ENCODE measurements around the gene CSKMT.

The CSKMT gene

GRCh38 chr11:62621567-62622470 is 43.3 kb upstream of the CSKMT start, which contains the start of gene B3GAT3:
Gene B3GAT3, minus strand, starts transcription at chr11:62621986. Its CDS starts 39 bp downstream, at chr11:62621947.
- Histone ChIP-seq H2BK120ac (ENCODE audit: low read depth, low read length) (peak within 1 kb of the TSS; percentile 47), H3K9me3 (replicated peaks in 1 of 2; ENCODE audit: control insufficient read depth in 2 of 2, insufficient read depth in 1 of 2, low read depth in 1 of 2, low read length in 2 of 2) (no peaks in the 10 kb centered on the region), H3K27me3 (ENCODE audit: control insufficient read depth in 3 of 3, insufficient read depth in 3 of 3, low read depth in 1 of 3, low read length in 3 of 3) (no peaks in the 10 kb centered on the region), H2AK5ac (ENCODE audit: low read depth, low read length) (no peak within 1 kb of the TSS), H3K4ac (ENCODE audit: low read length) (no peak within 1 kb of the TSS), H3K4me2 (ENCODE audit: insufficient read depth, low read length, poor library complexity, severe bottlenecking) (peak within 1 kb of the TSS; percentile 74), H3K27ac (replicated peaks; ENCODE audit: low read length) (peak within 1 kb of the TSS; percentile 66), H2BK12ac (ENCODE audit: low read length) (no peak within 1 kb of the TSS), H4K91ac (ENCODE audit: low read depth, low read length, poor library complexity) (no peak within 1 kb of the TSS), H3K79me1 (ENCODE audit: low read depth, low read length) (peaks cover 2% of the 10 kb centered on the region), H3K36me3 (replicated peaks in 1 of 2; ENCODE audit: control insufficient read depth in 2 of 2, insufficient read depth in 2 of 2, low read length in 2 of 2) (peaks cover 22 to 51% of the 10 kb centered on the region in 2 donors), H3K23ac (ENCODE audit: low read depth, low read length, poor library complexity) (peak within 1 kb of the TSS; percentile 66), H4K8ac (ENCODE audit: low read depth, low read length) (no peak within 1 kb of the TSS), H3K4me1 (ENCODE audit: control insufficient read depth in 2 of 2, insufficient read depth in 1 of 2, low read depth in 1 of 2, low read length in 2 of 2) (peaks cover 3% of the 10 kb centered on the region in 2 donors), H3K18ac (ENCODE audit: low read length) (peak within 1 kb of the TSS; percentile 87), H2BK15ac (ENCODE audit: low read length) (no peak within 1 kb of the TSS), H3K9ac (ENCODE audit: low read depth, low read length, poor library complexity) (peak within 1 kb of the TSS; percentile 94), H3K4me3 (ENCODE audit: low read length in 2 of 2) (peak within 1 kb of the TSS; percentile 64 to 81), H2BK5ac (ENCODE audit: low read length) (peak within 1 kb of the TSS; percentile 91), H2AFZ (ENCODE audit: low read length) (peak within 1 kb of the TSS; percentile 88), H3K14ac (ENCODE audit: low read length) (no peak within 1 kb of the TSS)
- no CpG with 5 or more reads among the region's 77 CpGs for WGBS, 2 donors (ENCODE audit: extremely low coverage in 2 of 2, insufficient read length in 2 of 2, insufficient replicate concordance in 1 of 2)
- peak; percentile 95 for DNase-seq (ENCODE audit: low spot score)

DNA sequence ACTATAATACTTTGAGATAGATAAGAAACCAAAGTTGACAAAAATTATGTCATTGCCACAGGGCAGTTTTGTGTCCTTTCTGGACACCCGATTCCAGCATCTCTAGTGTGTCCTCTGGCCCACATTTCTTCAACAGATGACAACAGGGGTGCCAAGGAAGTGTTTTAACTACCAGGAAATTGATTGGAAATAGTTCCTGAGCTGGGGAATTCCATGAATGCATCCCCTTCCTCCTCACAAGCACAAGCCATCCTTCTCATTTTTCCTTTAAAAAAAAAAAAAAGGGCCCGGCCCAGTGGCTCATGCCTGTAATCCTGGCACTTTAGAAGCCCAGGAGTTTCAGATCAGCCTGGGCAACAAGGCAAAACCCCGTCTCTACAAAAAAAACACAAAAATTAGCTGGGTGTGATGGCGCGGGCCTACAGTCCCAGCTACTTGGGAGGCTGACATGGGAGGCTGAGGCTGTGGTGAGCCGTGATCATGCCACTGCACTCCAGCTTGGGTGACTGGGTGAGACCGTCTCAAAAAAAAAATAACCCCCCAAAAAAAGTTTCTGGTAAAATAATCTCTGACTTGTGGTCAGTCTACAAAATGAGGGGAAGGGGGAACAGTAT is 42.5 kb upstream of the CSKMT start:
- WGBS, 2 donors (ENCODE audit: extremely low coverage in 2 of 2, insufficient read length in 2 of 2, insufficient replicate concordance in 1 of 2), result no CpG with 5 or more reads among the region's 7 CpGs

DNA sequence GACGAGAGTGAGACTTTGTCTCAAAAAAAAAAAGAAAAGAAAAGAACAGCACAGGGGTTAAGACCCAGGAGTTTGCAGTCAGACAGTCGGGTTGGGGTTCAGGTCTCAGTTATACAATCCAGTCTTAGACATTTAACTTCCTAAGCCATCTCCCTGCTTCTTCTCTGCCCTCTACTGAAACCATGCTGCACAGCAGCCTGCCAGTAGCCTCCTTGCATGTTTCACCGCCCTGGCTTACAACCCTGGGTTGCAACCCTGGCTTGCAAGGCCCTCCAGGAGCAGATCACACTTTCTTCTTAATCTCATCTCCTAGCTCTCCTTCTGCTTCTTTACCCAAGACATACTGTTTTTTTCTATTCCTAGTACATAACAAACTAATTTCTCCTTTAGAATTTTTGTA is 37.4 kb upstream of the CSKMT start:
- Histone ChIP-seq H3K4me1 (ENCODE audit: control insufficient read depth in 2 of 2, insufficient read depth in 1 of 2, low read depth in 1 of 2, low read length in 2 of 2) (no peaks in the 10 kb centered on the region), H2BK15ac (ENCODE audit: low read length) (no peak overlapping the region), H3K9ac (ENCODE audit: low read depth, low read length, poor library complexity) (no peak overlapping the region), H2BK120ac (ENCODE audit: low read depth, low read length) (no peak overlapping the region), H4K8ac (ENCODE audit: low read depth, low read length) (no peak overlapping the region), H3K18ac (ENCODE audit: low read length) (no peak overlapping the region), H3K79me1 (ENCODE audit: low read depth, low read length) (no peaks in the 10 kb centered on the region), H3K14ac (ENCODE audit: low read length) (no peak overlapping the region), H3K23ac (ENCODE audit: low read depth, low read length, poor library complexity) (no peak overlapping the region), H2AK5ac (ENCODE audit: low read depth, low read length) (no peak overlapping the region), H3K36me3 (replicated peaks in 1 of 2; ENCODE audit: control insufficient read depth in 2 of 2, insufficient read depth in 2 of 2, low read length in 2 of 2) (peaks cover 64 to 82% of the 10 kb centered on the region in 2 donors), H3K27ac (replicated peaks; ENCODE audit: low read length) (no peak overlapping the region), H3K4me2 (ENCODE audit: insufficient read depth, low read length, poor library complexity, severe bottlenecking) (no peak overlapping the region), H3K27me3 (ENCODE audit: control insufficient read depth in 3 of 3, insufficient read depth in 3 of 3, low read depth in 1 of 3, low read length in 3 of 3) (no peaks in the 10 kb centered on the region), H2BK12ac (ENCODE audit: low read length) (no peak overlapping the region), H2BK5ac (ENCODE audit: low read length) (no peak overlapping the region), H4K91ac (ENCODE audit: low read depth, low read length, poor library complexity) (no peak overlapping the region), H3K9me3 (replicated peaks in 1 of 2; ENCODE audit: control insufficient read depth in 2 of 2, insufficient read depth in 1 of 2, low read depth in 1 of 2, low read length in 2 of 2) (no peaks in the 10 kb centered on the region), H2AFZ (ENCODE audit: low read length) (no peak overlapping the region), H3K4ac (ENCODE audit: low read length) (no peak overlapping the region), H3K4me3 (ENCODE audit: low read length in 2 of 2) (no peak overlapping the region)
- DNase-seq (ENCODE audit: low spot score), result no peak
- WGBS, 2 donors (ENCODE audit: extremely low coverage in 2 of 2, insufficient read length in 2 of 2, insufficient replicate concordance in 1 of 2), result no CpG with 5 or more reads among the region's 3 CpGs

More for the DNA sequence above, 42.5 kb upstream of the CSKMT start:
- Histone ChIP-seq H2BK5ac (ENCODE audit: low read length) (no peak overlapping the region), H3K9me3 (replicated peaks in 1 of 2; ENCODE audit: control insufficient read depth in 2 of 2, insufficient read depth in 1 of 2, low read depth in 1 of 2, low read length in 2 of 2) (no peaks in the 10 kb centered on the region), H3K23ac (ENCODE audit: low read depth, low read length, poor library complexity) (no peak overlapping the region), H3K4ac (ENCODE audit: low read length) (no peak overlapping the region), H2BK120ac (ENCODE audit: low read depth, low read length) (no peak overlapping the region), H2BK15ac (ENCODE audit: low read length) (no peak overlapping the region), H3K27ac (replicated peaks; ENCODE audit: low read length) (no peak overlapping the region), H3K36me3 (replicated peaks in 1 of 2; ENCODE audit: control insufficient read depth in 2 of 2, insufficient read depth in 2 of 2, low read length in 2 of 2) (peaks cover 23 to 53% of the 10 kb centered on the region in 2 donors), H3K4me1 (ENCODE audit: control insufficient read depth in 2 of 2, insufficient read depth in 1 of 2, low read depth in 1 of 2, low read length in 2 of 2) (peaks cover 3% of the 10 kb centered on the region in 2 donors), H3K4me3 (ENCODE audit: low read length in 2 of 2) (peak overlapping the region in 1 of 2 donors; percentile 64), H3K18ac (ENCODE audit: low read length) (no peak overlapping the region), H3K27me3 (ENCODE audit: control insufficient read depth in 3 of 3, insufficient read depth in 3 of 3, low read depth in 1 of 3, low read length in 3 of 3) (no peaks in the 10 kb centered on the region), H3K4me2 (ENCODE audit: insufficient read depth, low read length, poor library complexity, severe bottlenecking) (peak overlapping the region; percentile 74), H3K14ac (ENCODE audit: low read length) (no peak overlapping the region), H3K79me1 (ENCODE audit: low read depth, low read length) (no peaks in the 10 kb centered on the region), H2AK5ac (ENCODE audit: low read depth, low read length) (no peak overlapping the region), H4K8ac (ENCODE audit: low read depth, low read length) (no peak overlapping the region), H2AFZ (ENCODE audit: low read length) (peak overlapping the region; percentile 88), H2BK12ac (ENCODE audit: low read length) (no peak overlapping the region), H3K9ac (ENCODE audit: low read depth, low read length, poor library complexity) (no peak overlapping the region), H4K91ac (ENCODE audit: low read depth, low read length, poor library complexity) (no peak overlapping the region)
- DNase-seq (ENCODE audit: low spot score), result no peak

- WGBS, 2 donors (ENCODE audit: extremely low coverage in 2 of 2, insufficient read length in 2 of 2, insufficient replicate concordance in 1 of 2), result no CpG with 5 or more reads among the region's 6 CpGs
Observed at GRCh38 chr11:62632492-62632891, 32.6 kb upstream of the CSKMT start.

More at GRCh38 chr11:62632492-62632891, 32.6 kb upstream of the CSKMT start:
- H3K18ac ChIP-seq (ENCODE audit: low read length), result no peak overlapping the region
- no peak overlapping the region for H2BK5ac ChIP-seq (ENCODE audit: low read length)
- H2AK5ac ChIP-seq (ENCODE audit: low read depth, low read length), result no peak overlapping the region
- H3K4me1 ChIP-seq (ENCODE audit: control insufficient read depth in 2 of 2, insufficient read depth in 1 of 2, low read depth in 1 of 2, low read length in 2 of 2), result no peaks in the 10 kb centered on the region
- no peak overlapping the region for H3K14ac ChIP-seq (ENCODE audit: low read length)
- H3K27ac ChIP-seq (replicated peaks; ENCODE audit: low read length), result no peak overlapping the region
- H4K8ac ChIP-seq (ENCODE audit: low read depth, low read length), result no peak overlapping the region
- H4K91ac ChIP-seq (ENCODE audit: low read depth, low read length, poor library complexity), result no peak overlapping the region
- H2BK12ac ChIP-seq (ENCODE audit: low read length), result no peak overlapping the region
- H2AFZ ChIP-seq (ENCODE audit: low read length), result no peak overlapping the region
- DNase-seq (ENCODE audit: low spot score), result no peak
- H3K79me1 ChIP-seq (ENCODE audit: low read depth, low read length), result no peaks in the 10 kb centered on the region
- no peak overlapping the region for H3K4me3 ChIP-seq (ENCODE audit: low read length in 2 of 2)
- H3K9ac ChIP-seq (ENCODE audit: low read depth, low read length, poor library complexity), result no peak overlapping the region
- H3K4me2 ChIP-seq (ENCODE audit: insufficient read depth, low read length, poor library complexity, severe bottlenecking), result no peak overlapping the region
- no peak overlapping the region for H3K23ac ChIP-seq (ENCODE audit: low read depth, low read length, poor library complexity)
- H2BK15ac ChIP-seq (ENCODE audit: low read length), result no peak overlapping the region
- no peaks in the 10 kb centered on the region for H3K27me3 ChIP-seq (ENCODE audit: control insufficient read depth in 3 of 3, insufficient read depth in 3 of 3, low read depth in 1 of 3, low read length in 3 of 3)
- peaks cover 0 to 2% of the 10 kb centered on the region in 2 donors for H3K9me3 ChIP-seq (replicated peaks in 1 of 2; ENCODE audit: control insufficient read depth in 2 of 2, insufficient read depth in 1 of 2, low read depth in 1 of 2, low read length in 2 of 2)
- H2BK120ac ChIP-seq (ENCODE audit: low read depth, low read length), result no peak overlapping the region
- peaks cover 68 to 98% of the 10 kb centered on the region in 2 donors for H3K36me3 ChIP-seq (replicated peaks in 1 of 2; ENCODE audit: control insufficient read depth in 2 of 2, insufficient read depth in 2 of 2, low read length in 2 of 2)
- no peak overlapping the region for H3K4ac ChIP-seq (ENCODE audit: low read length)

Measured in neuronal stem cell (in vitro differentiated cells).